Stimulated activated CD4-positive, alpha-beta T cell treated with anti-CD3 and anti-CD28 coated beads, TNF-alpha, amount 100 ng/mL, for 48 hours (primary cell): ENCODE data around the gene NUTM2D.
"Not testable (repeated sequence)": the region's sequence is repeated elsewhere in the genome, so short reads cannot be mapped to it uniquely, and the experiment has no call there.

ENCODE experiments used
- DNase-seq, 3 donors: peaks; one replicate each; pipeline ENCODE4 v3.0.0-alpha.2; 2020; ENCODE audit warnings: low read depth in 3 of 3

Gene NUTM2D

DNA sequence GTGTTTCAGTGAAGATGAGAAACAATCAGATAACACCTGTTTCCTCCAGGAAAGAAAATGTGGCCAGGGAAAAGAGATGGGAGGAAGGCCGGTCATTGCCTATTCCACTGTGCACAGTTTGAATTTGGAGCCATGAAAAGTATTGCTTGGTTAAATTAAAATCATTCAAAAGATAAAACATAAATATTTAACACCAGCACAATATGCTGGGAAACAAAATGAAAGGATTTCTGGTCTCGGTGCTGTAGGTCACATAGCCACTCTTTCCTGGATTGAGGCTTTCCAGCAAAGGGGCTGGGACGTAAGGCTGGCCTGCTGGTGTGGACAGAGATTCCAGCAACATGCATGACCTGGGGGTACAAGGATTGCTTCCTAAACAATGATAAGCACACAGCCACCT, at the start of gene NUTM2D:
NUTM2D (plus strand) TSS at position 301 of the 400 bp plus-strand sequence. CDS start 522 bp downstream, outside the sequence.
- not testable (repeated sequence) for DNase-seq

DNA sequence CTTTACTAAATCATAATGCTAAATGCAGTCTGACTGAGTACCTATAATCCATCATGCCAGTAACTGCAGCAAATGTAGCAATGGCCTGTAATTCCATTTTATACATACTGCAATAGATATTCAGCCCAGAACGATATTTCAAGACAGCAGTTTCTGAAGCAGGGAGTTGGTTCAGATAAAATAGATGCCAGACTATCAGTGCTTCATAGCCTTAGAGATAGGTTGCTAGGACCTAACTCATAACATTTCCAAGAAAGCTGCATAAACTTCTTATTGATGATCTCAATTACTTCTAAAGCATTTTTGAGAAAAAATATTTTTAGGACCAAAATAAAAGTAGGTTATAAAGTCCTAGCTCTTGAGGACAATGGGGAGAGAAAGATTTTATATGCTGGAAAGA, 48.8 kb upstream of the NUTM2D start:
- DNase-seq, result not testable (repeated sequence)

DNA sequence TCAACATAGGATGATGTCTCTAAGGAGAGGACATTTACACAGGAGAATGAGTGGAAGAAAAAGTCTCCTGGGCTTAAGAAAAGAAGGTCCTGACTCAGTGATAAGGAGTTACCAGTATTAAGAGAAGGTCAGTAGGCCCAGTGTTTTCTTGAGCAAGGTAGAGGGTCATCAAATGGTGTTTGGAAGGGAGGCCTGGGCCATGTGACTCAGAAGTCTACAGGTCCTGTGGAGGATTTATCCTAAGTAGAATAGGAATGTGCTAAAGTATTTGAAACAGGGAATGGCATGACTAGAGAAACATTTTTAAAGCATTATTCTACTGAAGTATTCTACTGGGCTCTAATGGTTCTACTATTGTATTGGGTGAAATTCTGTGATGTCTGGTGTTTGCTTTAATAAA, 47.9 kb upstream of the NUTM2D start:
- DNase-seq, result not testable (repeated sequence)

DNA sequence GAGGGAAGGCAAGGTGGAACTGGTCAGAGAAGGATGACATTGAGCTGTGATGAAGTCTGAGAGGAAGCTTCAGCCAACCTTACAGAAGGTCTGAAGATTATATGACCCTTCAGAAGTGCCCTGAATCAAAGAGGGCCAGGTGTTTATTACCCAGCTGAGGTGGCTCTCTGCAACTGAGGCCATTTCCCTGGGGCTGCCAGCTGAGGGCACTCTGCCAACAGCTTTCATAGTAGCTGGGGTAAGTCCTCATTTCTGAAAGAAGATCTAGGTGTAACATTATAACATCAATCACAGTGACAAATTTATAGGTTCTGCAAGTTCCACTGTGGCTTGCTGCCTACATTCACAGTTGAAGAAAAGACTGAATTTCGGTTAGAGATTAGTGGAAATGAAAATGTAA, 46.0 kb upstream of the NUTM2D start:
- DNase-seq, result not testable (repeated sequence)

- DNase-seq, result not testable (repeated sequence)
Observed at GRCh38 chr10:87313649-87314359, 43.7 kb upstream of the NUTM2D start.

DNA sequence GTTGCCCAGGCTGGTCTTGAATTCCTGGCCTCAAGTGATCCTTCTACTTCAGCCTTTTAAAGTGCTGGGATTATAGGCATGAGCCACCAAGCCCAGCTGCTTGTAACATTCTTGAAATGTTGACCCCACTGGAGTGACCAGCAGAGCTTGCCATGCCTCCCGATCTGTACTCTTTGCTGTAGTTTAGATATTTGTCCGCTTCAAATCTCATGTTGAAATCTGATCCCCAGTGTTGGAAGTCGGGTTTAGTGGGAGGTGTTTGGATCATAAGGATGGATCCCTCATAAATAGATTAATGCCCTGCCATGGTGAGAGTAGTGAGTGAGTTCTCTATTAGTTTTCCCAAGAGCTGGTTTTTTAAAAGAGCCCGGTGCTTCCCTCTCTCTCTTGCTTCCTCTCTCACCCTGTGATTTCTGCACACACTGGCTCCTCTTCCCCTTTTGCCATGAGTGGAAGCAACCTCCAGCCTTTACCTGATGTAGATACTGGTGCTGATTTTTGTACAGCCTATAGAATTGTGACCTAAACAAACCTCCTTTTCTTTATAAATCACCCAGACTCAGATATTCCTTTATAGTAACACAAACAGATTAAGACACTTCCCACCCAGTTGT, 43.1 kb upstream of the NUTM2D start:
- not testable (repeated sequence) for DNase-seq

DNA sequence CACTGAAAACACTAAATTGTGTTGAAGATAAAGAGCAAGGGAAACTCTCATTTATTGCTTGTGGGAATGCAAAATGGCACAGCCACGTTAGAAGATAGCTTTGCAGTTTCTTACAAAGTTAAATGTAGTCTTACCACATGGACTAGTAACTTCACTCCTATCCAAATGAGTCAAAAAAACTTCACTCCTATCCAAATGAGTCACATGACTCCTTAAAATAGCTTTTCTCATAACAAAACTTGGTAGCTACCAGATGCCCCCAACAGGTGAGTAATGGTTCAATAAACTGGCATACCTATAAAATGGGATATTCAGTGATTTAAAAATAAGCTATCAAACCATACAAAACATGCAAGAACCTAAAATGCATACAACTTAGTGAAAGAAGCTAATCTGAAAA, 36.0 kb upstream of the NUTM2D start:
- DNase-seq, result not testable (repeated sequence)

GRCh38 chr10:87324559-87324958, 33.0 kb upstream of the NUTM2D start:
- not testable (repeated sequence) for DNase-seq

GRCh38 chr10:87327958-87328357, 29.6 kb upstream of the NUTM2D start:
- DNase-seq, result not testable (repeated sequence)

DNA sequence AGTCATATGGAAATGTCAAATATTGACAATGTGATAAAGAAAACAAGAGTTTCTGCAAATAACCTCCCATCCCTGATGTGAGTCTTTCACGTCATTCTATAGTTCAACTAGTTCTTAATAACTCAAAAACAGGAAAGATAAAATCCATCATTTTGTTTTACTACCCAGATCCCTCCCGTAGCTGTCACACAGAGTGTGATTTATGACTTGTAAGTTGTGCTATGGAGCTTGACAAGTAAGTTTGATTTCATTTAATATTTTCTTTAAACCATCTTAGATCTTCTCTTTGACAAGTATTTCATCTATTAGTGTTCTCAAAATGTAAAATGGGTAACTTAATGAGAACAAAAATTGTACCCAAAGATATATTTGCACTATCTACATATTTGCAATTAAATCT, 28.4 kb upstream of the NUTM2D start:
- not testable (repeated sequence) for DNase-seq

DNA sequence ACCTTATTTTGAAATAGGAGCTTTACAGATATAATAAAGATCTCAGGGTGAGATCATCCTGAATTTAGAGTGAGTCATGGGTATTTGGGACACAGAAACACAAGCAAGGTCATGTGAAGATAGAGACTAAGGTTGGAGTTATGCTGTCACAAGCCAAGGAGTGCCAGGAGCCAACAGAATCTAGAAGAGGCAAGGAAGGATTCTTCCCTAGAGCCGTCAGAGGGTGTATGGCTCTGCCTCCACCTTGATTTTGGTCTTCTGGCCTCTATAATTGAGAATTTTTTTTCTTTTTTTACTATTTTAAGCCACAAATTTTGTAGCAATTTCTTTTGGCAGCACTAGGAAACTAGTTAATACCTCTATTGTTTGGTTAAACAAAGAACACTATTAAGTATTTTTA, 24.9 kb upstream of the NUTM2D start:
- not testable (repeated sequence) for DNase-seq

- DNase-seq, result not testable (repeated sequence)
Observed at GRCh38 chr10:87340411-87340810, 17.1 kb upstream of the NUTM2D start.

DNA sequence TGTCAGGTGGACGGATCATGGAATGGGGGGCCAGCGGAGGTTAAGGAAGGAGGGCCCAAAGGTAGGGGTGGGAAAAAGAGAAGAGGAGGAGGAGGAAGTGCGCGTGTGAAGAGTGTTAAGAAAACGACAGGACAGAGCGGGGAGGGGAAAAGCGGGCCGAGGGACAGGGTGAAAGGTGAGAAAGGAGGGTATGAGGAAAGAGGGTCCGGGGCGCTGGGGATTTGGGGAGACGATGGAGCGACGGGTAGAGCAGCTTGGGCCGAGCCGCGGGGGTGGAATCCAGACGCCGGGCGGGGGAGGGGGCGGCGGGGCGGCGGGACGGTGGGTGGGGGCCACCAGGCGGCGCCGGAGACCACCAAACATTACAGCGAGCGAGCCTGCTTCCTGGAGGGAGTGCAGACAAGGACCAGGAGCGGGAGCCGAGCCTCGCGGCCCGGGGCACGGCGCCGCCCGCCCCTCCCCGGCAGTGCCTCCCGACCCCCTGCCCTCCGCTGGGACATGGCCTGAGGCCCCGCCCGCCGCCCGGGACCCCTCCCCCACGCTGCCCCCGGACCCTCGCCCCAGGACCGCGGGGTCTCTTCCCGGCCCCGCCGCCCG, 15.9 kb upstream of the NUTM2D start:
- DNase-seq, result peak in 1 of 3 donors; percentile 1

DNA sequence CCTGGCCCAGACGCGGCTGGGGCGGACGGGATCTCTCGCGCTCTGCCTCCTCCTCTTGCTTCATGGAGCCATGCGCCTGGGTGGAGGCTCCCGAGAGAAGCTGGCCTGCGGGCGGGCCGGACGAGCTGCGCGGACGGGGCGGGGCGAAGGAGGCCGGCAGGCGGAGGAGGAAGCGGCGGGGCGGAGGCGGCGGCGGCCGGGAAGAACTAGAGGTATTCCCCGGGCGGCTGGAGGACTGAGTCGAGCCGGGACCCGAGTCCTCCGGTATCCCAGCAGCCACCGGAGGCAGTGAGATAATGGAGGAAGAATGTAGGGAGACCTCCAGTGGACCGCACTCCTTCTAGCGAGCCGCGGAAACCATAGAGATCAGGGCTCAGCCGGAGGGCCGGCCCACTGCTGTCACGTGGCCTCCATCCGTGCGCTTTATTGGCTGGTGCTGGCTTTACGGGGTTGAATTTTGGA, 15.3 kb upstream of the NUTM2D start:
- peak; percentile 55 to 73 (median 71) for DNase-seq

- DNase-seq, result peak; percentile 54 to 69 (median 67)
Observed at GRCh38 chr10:87342711-87343258, 14.8 kb upstream of the NUTM2D start.

- not testable (repeated sequence) for DNase-seq
Observed at GRCh38 chr10:87345743-87346142, 11.8 kb upstream of the NUTM2D start.

- DNase-seq, result not testable (repeated sequence)
Observed at GRCh38 chr10:87350161-87350560, 7.4 kb upstream of the NUTM2D start.

GRCh38 chr10:87352825-87353224, 4.7 kb upstream of the NUTM2D start:
- not testable (repeated sequence) for DNase-seq

DNA sequence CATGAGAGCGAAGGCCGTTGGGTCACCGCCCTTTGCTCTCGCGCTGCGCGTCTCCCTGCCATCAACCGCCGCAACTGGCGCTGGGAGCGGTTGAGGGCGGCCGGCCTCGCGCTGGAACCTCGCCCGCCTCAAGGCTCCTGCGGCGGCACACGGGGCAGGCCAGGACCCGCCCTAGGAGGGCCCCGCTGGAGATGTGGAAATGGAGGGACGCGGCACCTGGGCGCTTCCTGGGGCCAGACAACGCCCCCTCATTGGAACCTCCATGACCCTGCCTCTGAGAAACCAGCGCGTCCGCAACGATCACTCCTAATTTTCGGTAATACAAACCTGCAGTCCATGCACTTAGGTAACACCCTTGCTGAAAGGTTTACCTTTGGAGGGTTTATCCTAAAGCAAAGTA, 2.4 kb upstream of the NUTM2D start:
- not testable (repeated sequence) for DNase-seq

DNA sequence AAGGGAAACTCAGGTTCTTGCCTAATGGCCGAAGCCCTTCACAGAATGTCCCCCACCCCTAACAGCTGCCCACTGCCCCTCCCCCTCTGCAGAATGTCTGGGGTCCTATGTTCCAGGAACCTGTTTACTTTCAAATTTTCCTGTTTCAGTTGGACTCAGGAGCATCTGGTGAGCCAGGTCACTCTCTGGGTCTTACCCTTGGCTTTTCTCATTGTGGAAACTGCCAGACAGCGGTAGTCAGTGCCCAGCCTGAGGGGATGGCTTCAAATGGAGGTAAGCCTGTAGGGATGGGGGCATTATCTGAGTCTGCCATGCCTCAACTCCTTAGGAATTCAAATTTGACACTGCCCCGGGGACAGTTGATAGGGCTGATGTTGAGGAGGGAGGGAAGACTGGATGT, 615 bp downstream of the NUTM2D start:
- not testable (repeated sequence) for DNase-seq

DNA sequence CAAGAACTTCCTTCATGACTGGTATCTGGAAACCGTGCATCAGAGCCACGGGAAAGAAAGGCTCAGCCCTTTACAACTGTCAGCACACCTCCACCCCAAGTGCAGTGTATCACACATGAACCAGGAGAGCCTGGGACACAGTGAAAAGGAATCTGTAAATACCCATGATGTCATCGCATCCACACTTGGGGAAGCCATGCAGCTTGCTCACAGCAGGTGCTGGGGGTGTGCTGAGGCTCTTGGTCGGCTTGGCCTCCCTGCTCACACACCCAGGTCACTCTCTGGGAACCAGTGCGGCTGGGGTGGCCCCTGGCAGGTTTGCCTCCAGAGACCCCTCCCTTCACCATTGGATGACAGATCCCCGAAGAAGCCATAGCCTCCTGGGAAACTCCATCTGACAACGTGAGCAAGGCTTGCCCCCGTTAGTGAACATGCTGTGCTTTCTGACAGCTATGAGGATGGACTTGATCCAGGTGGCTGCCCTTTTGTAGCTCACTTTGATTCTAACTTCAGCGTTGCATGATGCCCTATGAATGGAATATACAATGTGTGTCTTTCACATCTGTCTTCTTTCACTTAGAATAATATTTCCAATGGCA, 12.1 kb downstream of the NUTM2D start:
- DNase-seq, result not testable (repeated sequence)

GRCh38 chr10:87374091-87374490, 16.5 kb downstream of the NUTM2D start:
- not testable (repeated sequence) for DNase-seq
